Bronchial epithelial cell (primary cell): ENCODE measurements around the gene GBA3. TPM values are rescaled to one million over a fixed set of nuclear protein-coding genes. Genes with fewer than 3 reads are reported as not detected.

Experiments used
- DNase-seq: peaks from one replicate; pipeline ENCODE4 v3.0.0-alpha.2; 2010; ENCODE audit warnings: low read depth
- FAIRE-seq: peaks from 2 replicates; lab custom pipeline; 2011; peaks lifted over from hg19 to GRCh38; lab: Jason Lieb, UNC
- H3K27me3 ChIP-seq: 2 replicates; pipeline ENCODE4 v1.5.1; 2011; ENCODE audit warnings: low read length; ENCODE audit not compliant: control insufficient read depth, insufficient read depth
- H3K36me3 ChIP-seq: 2 replicates; pipeline ENCODE4 v1.5.1; 2011; ENCODE audit warnings: low read length; ENCODE audit not compliant: control insufficient read depth, insufficient read depth
- H3K4me3 ChIP-seq: 2 replicates; pipeline ENCODE4 v1.5.1; 2011; ENCODE audit warnings: mild to moderate bottlenecking, low read depth, low read length, control low read depth
- total RNA-seq: library from RNA; depleted of rRNA; stranded (reverse); fragments of >200 nt; gene quantifications from 2 replicates; pipeline ENCODE4 v1.2.1, GENCODE V29; 2014
- TF ChIP-seq, protein P1 (sequence below): IDR thresholded peaks from 2 replicates; pipeline ENCODE4 v1.5.1; 2011; ENCODE audit warnings: mild to moderate bottlenecking, moderate library complexity, low read length, control low read depth, inconsistent platforms; ENCODE audit not compliant: insufficient read depth, severe bottlenecking

The GBA3 gene
- total RNA-seq, 1 donor from 2014 or later, result under 0.01 TPM

GRCh38 chr4:22803512-22803911, 110.8 kb downstream of the GBA3 start:
- DNase-seq (no peak), FAIRE-seq (no peak)
- TF ChIP-seq, protein P1, sequence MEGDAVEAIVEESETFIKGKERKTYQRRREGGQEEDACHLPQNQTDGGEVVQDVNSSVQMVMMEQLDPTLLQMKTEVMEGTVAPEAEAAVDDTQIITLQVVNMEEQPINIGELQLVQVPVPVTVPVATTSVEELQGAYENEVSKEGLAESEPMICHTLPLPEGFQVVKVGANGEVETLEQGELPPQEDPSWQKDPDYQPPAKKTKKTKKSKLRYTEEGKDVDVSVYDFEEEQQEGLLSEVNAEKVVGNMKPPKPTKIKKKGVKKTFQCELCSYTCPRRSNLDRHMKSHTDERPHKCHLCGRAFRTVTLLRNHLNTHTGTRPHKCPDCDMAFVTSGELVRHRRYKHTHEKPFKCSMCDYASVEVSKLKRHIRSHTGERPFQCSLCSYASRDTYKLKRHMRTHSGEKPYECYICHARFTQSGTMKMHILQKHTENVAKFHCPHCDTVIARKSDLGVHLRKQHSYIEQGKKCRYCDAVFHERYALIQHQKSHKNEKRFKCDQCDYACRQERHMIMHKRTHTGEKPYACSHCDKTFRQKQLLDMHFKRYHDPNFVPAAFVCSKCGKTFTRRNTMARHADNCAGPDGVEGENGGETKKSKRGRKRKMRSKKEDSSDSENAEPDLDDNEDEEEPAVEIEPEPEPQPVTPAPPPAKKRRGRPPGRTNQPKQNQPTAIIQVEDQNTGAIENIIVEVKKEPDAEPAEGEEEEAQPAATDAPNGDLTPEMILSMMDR, result no peak
- H3K27me3 ChIP-seq, result no peaks in the 10 kb centered on the region
- no peaks in the 10 kb centered on the region for H3K36me3 ChIP-seq
- H3K4me3 ChIP-seq, result no peak overlapping the region

DNA sequence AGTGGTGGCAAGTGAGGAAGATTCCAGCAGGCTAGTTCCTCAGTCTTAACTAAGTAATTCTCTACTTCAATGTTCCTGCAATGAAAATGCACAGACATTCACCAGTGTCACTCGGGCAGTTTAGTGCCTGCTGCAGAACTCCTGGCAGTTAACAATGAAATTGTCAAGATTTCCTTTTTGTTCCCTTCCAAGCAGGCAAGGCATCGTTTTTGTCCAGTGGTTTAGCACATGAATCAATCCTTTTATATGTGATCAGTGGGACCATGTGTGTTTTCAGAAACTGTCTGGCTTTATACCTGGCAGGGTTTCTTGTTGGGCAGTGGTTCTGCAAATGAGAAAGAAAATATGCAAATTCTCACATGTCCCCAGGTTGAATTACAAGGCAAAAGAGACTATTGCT, 122.2 kb downstream of the GBA3 start:
- H3K4me3 ChIP-seq, result no peak overlapping the region
- TF ChIP-seq, protein P1, result no peak
- DNase-seq (no peak), FAIRE-seq (no peak)
- H3K36me3 ChIP-seq, result no peaks in the 10 kb centered on the region
- H3K27me3 ChIP-seq, result no peaks in the 10 kb centered on the region

- DNase-seq (peak; percentile 67), FAIRE-seq (no peak)
- no peaks in the 10 kb centered on the region for H3K36me3 ChIP-seq
- TF ChIP-seq, protein P1, result no peak
- no peaks in the 10 kb centered on the region for H3K27me3 ChIP-seq
- no peak overlapping the region for H3K4me3 ChIP-seq
Measured at GRCh38 chr4:22824091-22824490, 131.4 kb downstream of the GBA3 start.

- Histone ChIP-seq H3K36me3 (no peaks in the 10 kb centered on the region), H3K27me3 (no peaks in the 10 kb centered on the region), H3K4me3 (no peak overlapping the region)
- DNase-seq (no peak), FAIRE-seq (no peak)
- TF ChIP-seq, protein P1, result no peak
Measured at GRCh38 chr4:22842360-22843018, 149.8 kb downstream of the GBA3 start.

DNA sequence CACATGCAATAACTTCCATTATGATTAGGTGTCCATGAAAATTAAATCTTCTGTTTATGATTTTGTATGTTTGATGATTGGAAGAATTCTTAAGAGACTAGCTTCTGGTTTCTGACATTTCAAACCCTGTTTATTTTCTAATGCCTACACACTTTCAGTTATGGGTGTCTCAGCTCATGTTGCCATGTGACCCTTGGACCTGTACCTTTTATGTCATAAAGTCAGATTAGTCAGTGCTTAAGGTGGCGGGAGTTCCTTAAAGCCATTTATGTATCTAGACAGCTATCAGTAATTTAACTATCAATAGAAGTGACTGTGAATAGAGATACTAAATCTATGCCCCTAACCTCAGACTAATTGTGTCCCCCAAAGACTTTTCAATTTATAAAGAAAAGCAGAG, 155.6 kb downstream of the GBA3 start:
- DNase-seq, result no peak
- H3K4me3 ChIP-seq, result no peak overlapping the region
- TF ChIP-seq, protein P1, result no peak
- H3K36me3 ChIP-seq, result no peaks in the 10 kb centered on the region
- FAIRE-seq, result no peak
- no peaks in the 10 kb centered on the region for H3K27me3 ChIP-seq

- TF ChIP-seq, protein P1, result no peak
- H3K4me3 ChIP-seq, result no peak overlapping the region
- H3K27me3 ChIP-seq, result no peaks in the 10 kb centered on the region
- FAIRE-seq (no peak), DNase-seq (no peak)
- H3K36me3 ChIP-seq, result no peaks in the 10 kb centered on the region
Measured at GRCh38 chr4:22850055-22850454, 157.3 kb downstream of the GBA3 start.
